ENCODE measurements around the gene ZNF33B. TPM values are rescaled to one million over a fixed set of nuclear protein-coding genes. Genes with fewer than 3 reads are reported as not detected.
A peak's percentile ranks its signal among the peaks of the same experiment; 100 is the strongest.

Gene ZNF33B
- total and polyA plus RNA-seq, 9 of the 15 experiments (the other 6 are each of a cell fraction or from before 2014, with no cell fraction given) = 6.9 to 23.9 (median 15.4) TPM

- TF ChIP-seq SFPQ (IDR thresholded peaks at IDR 0.05; ENCODE audit: low read depth, low read length) = no peak
- no peak for TF ChIP-seq YBX1 (IDR thresholded peaks at IDR 0.05)
- no peak for TF ChIP-seq ZNF609 (CRISPR knock-in tag; IDR thresholded peaks at IDR 0.05; ENCODE audit: borderline replicate concordance)
- peak; percentile 77 to 81; a peak in 3 of 4 replicates for TF ChIP-seq RCOR1 (IDR thresholded peaks at IDR 0.05; ENCODE audit: borderline replicate concordance in 1 of 2, low read depth in 2 of 2, low read length in 2 of 2)
- peak; percentile 61; the same call in 1 of the 2 replicates for TF ChIP-seq CC2D1A (IDR thresholded peaks at IDR 0.05)
- TF ChIP-seq GTF3C2 (IDR thresholded peaks at IDR 0.05; ENCODE audit: borderline replicate concordance, extremely low read depth, insufficient read length) = no peak
- TF ChIP-seq ZBTB17 (CRISPR knock-in tag; IDR thresholded peaks at IDR 0.05) = no peak
- peak; percentile 23; the same call in 1 of the 2 replicates for TF ChIP-seq BHLHE40 (IDR thresholded peaks at IDR 0.05; ENCODE audit: low read length)
- TF ChIP-seq MEF2A (IDR thresholded peaks at IDR 0.05; ENCODE audit: control insufficient read depth, low read depth, low read length) = no peak
- TF ChIP-seq LARP7 (IDR thresholded peaks at IDR 0.05) = no peak
- no peak for TF ChIP-seq KAT2B (IDR thresholded peaks at IDR 0.05; ENCODE audit: low read depth, low read length)
- no peak for TF ChIP-seq RNF219 (CRISPR knock-in tag; IDR thresholded peaks at IDR 0.05)
- no peak; the same call in 1 of the 2 replicates for TF ChIP-seq CXXC5 (CRISPR knock-in tag; IDR thresholded peaks at IDR 0.05)
- TF ChIP-seq FOXO4 (CRISPR knock-in tag; IDR thresholded peaks at IDR 0.05) = no peak
- TF ChIP-seq ZEB2 (IDR thresholded peaks at IDR 0.05) = no peak
Observed at GRCh38 chr10:42645103-42645502, 6.7 kb upstream of the ZNF33B start (continued).
